Glomerular visceral epithelial cell (primary cell): ENCODE results near the gene GRAMD2A.

ENCODE experiments used
- DNase-seq: peaks from one replicate; pipeline ENCODE4 v3.0.0-alpha.2; 2016; ENCODE audit errors: extremely low spot score

The GRAMD2A gene

GRCh38 chr15:72197460-72198355 is at the start of gene GRAMD2A:
Gene GRAMD2A (minus strand): TSS chr15:72197787.
- DNase-seq: peak; percentile 71

DNA sequence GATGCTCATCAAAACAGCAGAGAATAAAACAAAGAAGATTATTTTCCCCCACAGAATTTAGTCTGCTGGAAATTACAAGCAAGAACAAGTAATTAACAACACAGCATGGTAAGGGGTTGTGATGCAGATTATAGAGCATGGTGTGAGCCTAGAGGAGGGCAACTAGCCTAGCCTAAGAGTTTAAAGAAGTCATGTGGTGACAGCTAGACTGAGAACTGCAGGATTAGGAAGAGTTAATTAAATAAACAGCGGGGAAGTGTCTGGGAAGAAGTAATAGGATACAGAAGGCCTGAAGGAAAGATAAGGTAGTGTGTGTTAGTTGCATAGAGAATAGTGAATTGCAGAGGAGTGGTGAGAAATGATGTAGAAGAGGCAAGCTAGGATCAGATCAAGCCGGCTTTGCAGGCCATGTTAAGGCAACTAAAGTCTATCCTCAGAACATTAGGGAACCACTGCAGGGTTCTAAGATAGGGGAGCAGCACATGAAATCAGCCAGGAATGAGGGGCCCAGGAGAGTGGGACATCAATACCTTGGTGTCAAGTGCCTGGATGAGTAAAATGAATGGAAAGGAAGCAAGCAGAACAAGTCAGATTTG is 45.3 kb upstream of the GRAMD2A start:
- no peak for DNase-seq

DNA sequence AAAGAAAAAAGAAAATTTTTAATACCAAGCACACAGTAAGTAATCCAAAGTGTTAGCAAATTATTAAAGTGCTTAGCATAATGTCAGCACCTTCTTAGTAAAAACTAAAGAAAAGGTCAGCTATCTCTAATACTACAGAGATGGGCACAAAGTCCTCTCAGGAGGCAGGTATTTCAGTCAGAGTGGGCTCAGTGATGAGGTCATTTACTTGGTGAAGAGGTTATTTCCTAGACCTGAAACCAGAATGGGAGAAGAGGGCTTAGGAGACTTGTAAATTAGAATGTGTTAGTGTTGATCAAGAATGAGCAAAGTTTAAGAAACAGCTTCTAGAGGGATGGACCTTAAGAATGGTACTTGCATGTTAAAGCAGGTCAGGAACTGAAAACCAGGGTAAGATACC is 42.1 kb upstream of the GRAMD2A start:
- DNase-seq: no peak

DNA sequence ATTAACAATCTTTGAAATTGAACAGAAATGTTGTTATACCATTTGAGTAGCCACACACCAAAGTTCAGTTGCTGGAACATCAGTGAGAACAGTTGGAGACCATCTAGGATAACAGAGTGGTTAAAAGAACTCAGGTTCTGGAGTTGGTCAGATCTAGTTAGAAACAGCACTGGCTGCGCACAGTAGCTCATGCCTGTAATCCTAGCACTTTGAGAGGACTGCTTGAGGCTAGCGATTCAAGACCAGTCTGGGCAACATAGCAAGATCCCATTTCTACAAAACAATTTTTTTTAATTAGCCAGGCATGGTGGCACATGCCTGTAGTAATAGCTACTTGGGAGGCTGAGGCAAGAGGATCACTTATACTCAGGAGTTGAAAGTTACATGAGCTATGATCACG is 41.0 kb upstream of the GRAMD2A start:
- DNase-seq: no peak

DNA sequence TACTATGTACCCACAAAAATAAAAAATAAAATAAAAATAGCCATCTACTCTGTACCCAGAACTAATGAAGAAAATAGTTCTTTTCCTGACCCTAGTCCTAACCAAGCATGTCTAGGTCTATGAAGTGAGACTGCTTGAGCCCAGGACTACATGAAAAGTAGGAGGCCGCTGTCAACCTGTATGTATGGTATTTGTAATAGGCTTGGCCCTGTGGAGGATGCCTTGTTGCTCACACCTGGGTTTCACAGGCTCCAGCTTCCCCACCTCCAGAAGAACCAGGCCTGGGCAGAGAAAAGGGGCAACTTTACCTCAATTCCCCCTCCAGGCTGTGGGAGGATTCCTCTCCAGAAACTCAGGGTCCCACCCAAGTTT is 40.3 kb upstream of the GRAMD2A start:
- DNase-seq: no peak

- peak; percentile 96 for DNase-seq
Measured at GRCh38 chr15:72237029-72237852, 39.7 kb upstream of the GRAMD2A start.

DNA sequence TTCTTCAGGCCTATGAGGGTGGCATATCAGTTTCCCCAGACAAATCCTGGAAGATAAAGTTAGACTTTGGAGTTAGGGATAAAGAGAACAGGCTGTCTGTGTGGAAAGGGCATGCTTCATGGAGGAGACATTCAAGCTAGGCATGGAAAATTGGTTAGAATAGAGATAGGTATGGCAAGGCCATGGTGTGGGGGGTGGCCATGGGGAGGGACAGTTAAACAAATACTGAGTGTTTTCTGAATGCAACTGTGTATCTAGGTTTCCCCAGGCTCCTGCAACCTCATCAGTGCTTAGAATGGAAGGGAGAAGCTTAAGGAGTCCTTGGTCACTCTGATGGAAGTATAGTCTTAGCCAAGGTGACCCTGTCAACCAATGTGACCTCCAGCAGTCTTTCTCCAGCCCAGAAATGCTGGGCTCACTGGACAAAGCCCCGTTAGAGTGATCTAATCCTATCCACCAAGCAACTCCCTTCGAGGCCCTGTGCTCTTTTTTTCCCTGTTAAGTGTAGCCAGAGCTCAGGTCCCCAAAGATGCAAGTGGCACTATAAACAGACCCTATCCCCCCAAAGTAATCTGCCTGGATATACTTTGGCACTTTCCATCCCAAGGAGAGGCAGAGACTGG is 38.9 kb upstream of the GRAMD2A start:
- DNase-seq: no peak

- DNase-seq: no peak
Measured at GRCh38 chr15:72235298-72235697, 37.7 kb upstream of the GRAMD2A start.

DNA sequence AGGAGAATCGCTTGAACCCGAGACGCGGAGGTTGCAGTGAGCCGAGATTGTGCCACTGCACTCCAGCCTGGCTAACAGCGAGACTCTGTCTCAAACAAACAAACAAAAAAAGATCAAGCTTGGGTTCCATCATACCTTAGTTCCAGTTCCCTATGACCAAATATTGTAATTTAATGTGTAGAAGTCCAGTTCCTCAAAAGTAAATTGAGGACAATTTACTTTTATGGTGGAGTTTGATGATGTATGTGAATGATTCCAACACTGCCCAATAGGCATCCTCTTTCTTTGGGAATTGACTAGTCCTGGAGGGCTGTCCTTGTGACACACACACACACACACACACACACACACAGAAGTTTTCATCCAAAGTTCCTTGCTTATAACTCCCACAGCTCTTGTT is 36.2 kb upstream of the GRAMD2A start:
- no peak for DNase-seq

- DNase-seq: peak; percentile 60
Measured at GRCh38 chr15:72231833-72232478, 34.4 kb upstream of the GRAMD2A start.

- DNase-seq: peak; percentile 98
Measured at GRCh38 chr15:72231066-72231832, 33.7 kb upstream of the GRAMD2A start, which contains the start of gene PKM. Gene PKM (minus strand): TSS chr15:72231190. CDS start chr15:72219097, 12,093 bp downstream.

DNA sequence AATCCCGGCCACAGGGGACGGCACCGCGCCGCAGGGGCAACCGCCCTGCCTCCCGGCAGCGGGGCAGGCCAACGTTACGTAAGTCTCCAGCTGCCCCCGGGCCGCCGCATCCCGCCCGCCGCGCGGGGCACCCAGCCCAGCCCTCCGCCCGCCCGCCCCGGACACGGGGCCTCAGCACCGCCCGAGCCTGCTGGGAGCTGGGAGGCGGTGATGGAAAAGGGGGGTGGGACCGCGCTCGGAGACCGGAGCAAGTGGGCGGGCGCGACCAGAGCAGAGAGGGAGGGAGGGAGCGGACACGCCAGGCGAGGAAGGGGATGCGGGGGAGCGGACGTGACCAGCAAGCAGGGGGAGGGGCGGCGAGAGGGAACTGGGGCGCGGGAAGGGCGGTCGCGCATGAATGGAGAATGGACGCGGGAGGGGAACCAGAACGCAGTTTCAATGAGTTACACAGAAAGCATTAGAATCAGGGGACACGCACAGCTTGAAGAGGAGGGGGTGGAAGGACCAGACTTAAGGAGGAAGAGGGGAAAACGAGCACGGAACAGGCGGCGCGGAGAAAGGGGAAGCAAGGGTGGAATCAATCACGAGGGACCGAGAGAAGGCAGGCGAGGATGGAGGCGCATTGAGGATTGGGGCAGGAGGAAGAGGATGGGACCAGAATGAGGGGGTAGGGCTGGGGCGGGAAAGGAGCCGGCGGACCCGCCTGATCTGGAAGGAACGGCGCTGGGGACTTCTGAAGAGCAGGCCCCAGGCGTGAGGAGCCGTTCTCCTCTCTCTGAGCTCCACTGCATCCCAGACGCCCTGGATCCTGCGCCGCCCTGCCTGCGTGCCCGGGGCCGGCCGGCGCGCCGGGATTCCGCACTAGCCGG is 32.8 kb upstream of the GRAMD2A start:
- peak; percentile 94 for DNase-seq

DNA sequence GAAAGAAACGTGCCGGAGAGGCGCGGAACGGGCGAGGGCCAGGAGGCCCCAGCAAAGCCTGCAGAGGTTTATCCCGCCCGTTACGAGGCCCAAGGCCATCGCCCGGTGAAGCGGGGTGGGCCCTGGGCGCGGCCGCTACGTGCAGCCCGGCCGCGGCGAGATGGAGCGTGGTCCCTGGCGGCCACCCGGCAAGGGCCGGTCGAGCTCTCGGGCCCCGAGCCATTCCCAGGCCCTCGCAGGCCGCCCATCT is 32.3 kb upstream of the GRAMD2A start:
- no peak for DNase-seq

DNA sequence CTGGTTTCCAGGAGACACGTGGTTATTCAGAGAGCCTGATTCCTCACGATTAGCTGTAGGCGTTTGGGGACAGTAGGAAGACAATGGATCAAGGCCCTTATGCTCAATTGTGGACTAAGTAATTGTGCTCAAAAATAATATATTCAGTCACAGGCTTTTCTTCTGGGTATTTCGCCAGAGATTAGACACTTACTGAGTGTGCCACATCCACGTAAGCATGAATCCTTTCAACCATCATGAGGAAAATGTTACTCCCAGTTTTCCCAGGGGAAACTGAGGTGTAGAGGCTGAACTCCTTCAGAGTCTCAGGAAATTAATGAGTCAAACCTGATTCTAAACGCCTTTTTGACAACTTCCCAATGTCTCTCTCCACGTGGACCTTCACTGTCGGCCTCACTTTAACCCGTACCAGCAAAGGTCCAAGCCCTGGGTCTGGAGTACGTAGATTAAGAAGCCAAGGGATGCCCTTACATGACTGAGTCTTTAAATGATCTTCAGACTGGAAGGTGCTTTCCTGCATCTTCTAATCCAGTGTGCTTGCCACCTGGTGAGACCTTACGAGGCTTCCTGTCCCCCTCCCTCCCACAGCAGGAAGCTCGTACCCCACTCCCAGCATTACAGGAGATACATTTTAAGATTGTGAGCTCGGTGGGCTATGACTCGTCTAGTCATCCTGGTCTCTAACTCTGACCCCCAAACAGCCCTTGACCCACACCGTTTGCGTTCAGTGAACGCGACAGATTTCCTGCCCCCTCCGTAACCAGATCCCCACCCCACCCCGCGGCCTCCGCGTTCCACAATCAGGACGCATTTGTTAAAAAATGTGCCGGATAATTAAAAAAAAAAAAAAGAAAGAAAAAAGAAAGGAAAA is 31.7 kb upstream of the GRAMD2A start:
- DNase-seq: peak; percentile 33

- no peak for DNase-seq
Measured at GRCh38 chr15:72227720-72228119, 30.1 kb upstream of the GRAMD2A start.

DNA sequence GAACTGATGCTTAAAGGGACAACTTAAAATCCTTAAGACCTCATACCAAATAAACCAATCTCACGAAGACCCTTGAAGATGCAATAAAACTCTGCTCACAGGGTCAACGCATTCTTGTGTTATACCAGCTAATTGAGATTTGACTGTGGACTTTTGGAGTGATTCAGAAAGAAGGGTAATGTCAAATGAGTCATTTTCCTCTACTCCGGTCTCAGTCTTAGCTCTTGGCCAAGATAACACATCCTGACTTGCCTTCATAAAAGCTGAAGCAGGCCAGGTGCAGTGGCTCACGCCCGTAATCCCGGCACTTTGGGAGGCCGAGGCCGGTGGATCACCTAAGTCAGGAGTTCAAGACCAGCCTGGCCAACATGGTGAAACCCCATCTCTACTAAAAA is 29.6 kb upstream of the GRAMD2A start:
- peak; percentile 82 for DNase-seq

- no peak for DNase-seq
Measured at GRCh38 chr15:72223278-72223677, 25.7 kb upstream of the GRAMD2A start.

DNA sequence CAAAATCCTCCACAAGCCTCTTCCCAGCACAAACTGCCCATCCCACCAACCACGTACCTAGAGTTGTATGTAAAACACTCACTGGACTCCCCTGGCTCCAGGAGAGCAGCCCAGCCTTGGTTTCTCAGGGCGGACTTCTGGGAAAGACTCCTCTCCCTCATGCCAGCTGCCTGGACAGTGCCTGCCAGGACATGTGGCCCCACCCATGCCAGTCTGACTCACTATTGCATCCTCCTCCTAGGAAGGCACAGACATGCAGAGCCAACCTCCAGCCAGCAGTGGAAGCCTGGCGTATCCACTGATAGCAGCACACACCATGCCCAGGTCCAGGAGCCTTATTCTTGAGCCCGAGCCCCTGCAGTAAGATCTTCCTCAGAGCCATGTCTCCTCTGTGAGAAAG is 24.8 kb upstream of the GRAMD2A start:
- DNase-seq: peak; percentile 86

DNA sequence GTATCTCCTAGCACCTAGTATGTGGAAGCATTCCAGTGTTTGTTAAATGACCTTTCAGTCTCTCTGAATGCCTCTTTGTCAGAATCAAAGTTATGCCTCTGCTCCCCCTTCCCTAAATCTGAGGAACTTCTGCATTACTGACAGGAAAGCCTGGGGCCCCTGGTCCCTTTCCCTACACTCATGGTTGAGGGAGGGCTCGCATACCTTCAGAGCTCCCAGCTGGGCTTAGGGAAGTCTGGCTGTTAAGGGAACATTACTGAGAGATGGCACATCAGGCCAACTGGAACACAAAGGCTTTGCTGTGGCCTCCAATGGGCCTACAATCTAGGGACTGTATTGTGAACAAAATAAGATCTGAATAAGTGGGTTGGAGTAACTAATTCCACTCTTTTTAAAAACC is 23.1 kb upstream of the GRAMD2A start:
- DNase-seq: no peak
